ENCODE measurements around the gene SORT1.
"Not testable (repeated sequence)": the region's sequence is repeated elsewhere in the genome, so short reads cannot be mapped to it uniquely, and the experiment has no call there.

The SORT1 gene

GRCh38 chr1:109396871-109397580, 692 bp downstream of the SORT1 start:
- DNase-seq = no peak

DNA sequence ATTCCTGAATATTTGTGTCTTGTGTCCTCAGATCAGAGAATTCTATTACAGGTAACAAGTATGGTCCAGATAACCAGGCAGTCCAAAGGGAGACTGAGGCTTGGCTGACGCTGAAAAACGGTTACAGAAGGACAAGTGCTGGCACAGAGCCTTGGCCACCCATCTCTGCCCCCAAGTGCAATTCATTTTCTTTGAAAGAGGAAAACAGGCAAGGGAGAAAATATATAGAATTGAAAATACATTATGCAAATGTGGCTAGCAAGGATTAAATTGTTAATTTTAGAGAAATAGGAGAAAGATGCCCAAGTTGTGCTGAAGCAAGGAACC, 1.2 kb downstream of the SORT1 start:
- no peak for DNase-seq

DNA sequence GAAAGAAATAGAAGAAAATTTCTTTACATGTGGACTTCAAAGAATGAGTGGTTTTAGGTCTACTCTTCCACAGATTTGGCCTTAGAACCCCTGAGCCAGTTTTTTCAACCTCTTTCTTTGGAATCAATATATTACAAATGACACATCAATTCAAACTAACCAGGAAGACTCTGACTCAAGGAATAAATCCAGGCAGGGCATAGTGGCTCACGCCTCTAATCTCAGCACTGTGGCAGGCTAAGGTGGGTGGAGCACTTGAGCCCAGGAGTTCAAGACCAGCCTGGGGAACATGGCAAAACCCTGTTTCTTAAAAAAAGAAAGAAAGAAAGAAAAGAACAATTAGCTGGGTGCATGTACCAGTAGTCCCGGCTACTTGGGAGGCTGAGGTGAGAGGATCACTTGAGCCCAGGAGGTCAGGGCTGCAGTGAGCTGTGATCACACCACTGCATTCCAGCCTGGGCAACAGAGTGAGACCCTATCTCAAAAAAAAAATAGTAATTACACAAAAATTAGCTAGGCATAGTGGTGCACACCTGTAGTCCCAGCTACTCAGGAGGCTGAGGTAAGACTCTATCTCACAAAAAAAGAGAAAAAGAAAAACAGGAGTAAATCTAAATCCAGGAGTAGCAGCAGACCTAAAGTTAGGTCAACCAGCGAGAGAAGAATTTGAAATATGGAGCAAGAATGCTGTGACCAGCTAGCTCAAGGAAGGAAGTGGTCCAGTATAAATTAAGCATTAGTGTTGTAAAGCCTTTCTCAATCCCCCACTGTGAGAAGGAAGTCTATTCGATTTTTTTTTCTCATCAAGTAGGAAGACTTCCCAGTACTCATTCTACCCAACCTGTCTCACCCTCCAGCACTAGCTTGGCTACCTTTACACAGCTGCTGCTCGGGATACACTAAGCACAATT, 1.9 kb downstream of the SORT1 start:
- DNase-seq = no peak

- not testable (repeated sequence) for DNase-seq
Measured at GRCh38 chr1:109395282-109395599, 2.5 kb downstream of the SORT1 start.

GRCh38 chr1:109394591-109395281, 3.0 kb downstream of the SORT1 start:
- DNase-seq = no peak

DNA sequence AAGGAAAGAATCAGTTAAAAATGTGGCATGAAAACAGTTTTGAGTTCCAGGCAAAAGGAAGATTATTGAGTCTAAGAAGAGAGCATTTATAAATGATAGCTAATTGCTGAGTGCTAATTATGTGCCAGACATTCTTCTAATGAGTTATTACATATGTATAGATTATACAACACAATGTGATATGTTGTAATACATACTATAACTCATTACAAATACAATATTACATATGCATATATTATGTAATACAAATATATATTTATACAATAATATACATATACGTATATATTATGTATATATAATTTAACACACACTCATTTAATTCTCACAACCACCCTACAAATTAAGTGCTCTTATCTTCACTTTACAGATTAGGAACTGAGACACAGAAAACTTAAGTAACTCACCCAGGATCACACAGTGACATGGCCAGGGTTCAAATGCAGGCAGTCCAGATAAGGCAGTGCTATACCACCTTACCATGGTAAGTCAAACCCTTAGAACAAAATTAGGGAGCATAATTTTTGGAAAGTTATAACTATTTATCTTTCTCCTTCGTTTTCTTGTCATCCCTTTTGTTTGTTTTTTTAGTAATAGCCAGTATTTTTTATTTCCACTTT, 4.0 kb downstream of the SORT1 start:
- no peak for DNase-seq

DNA sequence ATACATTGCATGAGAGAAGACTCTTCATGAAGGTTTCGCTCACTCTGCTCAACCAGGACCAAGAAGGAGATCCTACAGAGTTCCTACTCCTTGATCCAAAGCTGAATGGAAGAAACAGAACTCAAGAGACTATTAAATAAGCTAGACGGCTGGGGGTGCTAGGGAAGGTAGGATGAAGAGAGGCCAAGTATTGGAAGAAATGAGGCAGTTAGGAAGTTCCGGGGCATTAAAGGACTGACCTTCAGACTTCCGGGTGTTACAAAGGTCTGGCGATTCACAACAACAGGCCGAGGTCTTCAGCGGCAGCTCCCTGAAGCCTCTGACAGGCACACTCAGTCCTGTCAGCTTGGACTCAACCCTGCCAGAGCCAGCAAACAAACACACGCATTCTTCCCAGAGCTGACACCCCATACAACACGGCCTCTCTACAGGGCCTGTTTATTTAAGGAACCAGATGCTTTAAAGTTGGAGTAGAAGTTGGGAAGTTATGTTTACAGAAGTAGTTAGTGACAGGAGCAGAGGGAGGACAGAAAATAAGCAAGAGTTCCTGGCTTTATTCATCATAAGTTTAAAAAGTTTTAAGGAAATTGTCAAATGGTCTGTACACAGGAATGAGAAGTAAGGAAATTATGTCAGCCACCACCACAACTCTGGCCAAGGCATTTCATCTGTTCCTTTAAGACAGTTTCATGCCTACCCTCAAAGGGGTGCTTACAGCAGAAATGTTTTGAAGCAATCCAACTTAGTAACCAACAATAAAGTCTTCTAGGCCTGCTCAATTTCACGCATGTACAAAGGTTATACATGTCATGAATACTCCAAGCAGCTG, 4.7 kb downstream of the SORT1 start:
- no peak for DNase-seq

- no peak for DNase-seq
Measured at GRCh38 chr1:109392037-109392787, 5.5 kb downstream of the SORT1 start.

GRCh38 chr1:109391626-109392025, 6.1 kb downstream of the SORT1 start:
- no peak for DNase-seq

- DNase-seq = no peak
Measured at GRCh38 chr1:109391157-109391556, 6.6 kb downstream of the SORT1 start.

DNA sequence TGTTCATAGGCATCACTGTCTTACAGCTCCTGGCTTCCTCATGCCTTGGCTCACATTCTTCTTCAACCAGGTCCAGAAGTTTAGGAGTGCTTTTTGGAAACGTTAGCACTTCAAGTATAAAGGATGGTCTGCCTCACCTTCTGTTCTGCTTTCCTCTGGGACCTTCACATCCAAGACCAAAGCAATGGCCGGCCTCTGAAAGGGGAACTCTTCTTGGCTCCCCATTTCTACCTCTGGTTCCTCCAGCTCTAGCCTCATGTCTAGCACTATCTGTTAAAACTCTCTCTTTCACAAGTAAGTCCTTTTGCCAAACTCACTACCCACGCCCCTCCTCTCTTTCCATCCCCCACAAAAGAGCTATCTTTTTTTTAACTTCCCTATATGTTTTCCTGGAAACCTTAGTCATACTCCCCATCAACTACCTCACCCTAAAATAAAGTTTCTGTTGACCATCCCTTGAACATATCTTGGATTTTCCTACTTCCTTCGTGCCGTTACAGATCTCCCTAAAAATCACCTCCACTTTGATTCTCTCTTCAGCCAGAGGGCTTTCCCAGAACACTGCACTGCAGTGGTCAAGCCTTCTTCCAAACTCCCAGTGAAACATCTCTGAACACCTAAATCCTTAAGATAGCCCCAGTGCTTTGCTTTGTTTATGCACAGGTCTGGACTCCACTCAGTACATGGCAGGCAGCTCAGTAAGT, 7.9 kb downstream of the SORT1 start:
- DNase-seq = no peak

GRCh38 chr1:109388884-109389637, 8.7 kb downstream of the SORT1 start:
- DNase-seq = no peak

DNA sequence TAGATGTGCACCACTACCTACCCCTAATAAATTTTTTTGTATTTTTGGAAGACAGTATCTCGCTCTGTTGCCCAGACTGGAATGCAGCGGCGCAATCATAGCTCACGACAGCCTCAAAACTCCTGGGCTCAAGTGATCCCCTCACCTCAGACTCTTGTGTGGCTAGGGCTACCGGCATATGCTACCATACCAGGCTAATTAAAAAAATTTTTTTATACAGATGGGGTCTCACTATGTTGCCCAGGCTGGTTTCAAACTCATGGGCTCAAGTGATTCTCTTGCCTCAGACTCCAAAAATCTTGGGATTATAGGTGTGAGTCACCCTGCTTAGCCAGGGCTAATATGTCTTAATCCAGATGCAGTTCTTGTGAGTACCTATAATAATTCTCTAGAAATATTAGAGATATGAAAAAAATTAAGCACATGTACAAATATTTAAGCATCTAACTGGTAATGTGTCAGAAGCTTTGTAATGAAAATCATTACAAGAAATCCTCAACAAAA, 9.5 kb downstream of the SORT1 start:
- no peak for DNase-seq

DNA sequence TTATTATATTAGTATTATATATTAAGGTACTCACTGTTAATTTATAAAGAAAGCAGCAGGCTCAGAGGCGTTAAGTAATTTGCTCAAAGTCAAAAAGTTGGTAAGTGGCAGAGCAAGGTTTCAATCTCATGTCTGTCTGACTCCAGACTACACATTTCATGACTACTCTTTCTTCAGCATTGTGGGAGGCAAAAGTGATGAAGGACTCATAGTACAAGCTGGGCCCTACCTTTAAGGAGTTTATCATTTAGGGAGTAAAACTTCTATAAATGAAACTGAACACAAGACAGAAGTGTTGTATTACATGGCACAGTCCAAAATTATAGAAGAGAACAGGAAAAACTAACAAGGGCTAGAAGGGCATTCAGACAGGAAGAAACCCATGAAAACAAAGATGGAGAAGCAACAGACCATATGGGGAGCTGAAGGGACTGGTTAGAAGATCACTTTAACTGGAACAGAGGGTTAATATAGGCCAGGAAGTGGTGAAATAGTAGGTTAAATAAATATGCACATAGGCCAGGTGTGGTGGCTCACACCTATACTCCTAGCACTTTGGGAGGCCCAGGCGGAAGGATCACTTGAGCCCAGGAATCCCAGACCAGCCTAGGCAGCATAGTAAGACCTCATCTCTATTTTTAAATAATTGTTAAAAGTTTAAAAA, 11.5 kb downstream of the SORT1 start:
- DNase-seq = no peak

GRCh38 chr1:109385417-109385816, 12.3 kb downstream of the SORT1 start:
- no peak for DNase-seq

GRCh38 chr1:109383854-109384253, 13.9 kb downstream of the SORT1 start:
- no peak for DNase-seq

DNA sequence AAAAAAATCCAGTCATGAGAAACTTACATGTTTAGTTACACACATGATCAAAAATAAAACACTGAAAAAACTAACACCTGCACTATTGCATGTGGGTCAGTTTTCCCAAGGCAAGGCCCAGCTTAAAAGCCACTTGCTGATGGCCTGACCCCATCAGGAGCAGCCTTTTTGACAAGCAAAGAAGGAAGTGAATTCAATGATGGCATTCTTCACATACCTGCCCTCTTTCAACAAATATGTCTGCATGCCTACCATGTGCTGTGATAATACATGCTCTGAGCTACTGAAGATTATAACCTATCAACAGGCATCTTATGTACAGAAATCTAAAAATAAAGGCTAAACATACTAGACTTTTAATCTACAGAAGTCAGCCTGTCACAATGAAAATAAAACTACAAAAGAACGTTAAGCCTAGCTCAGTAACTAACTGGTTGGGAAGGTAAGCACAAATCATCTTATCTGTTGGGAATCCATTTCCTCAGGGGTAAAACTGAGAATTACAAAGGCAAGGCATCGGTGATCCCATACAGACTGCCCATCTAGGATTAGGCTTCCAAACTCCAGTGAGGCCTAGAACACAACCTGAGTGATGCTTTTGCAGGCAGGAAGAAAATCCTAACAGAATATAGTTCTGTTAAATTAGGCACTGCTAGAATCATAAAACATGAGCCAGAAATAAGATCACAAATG, 14.5 kb downstream of the SORT1 start:
- no peak for DNase-seq

DNA sequence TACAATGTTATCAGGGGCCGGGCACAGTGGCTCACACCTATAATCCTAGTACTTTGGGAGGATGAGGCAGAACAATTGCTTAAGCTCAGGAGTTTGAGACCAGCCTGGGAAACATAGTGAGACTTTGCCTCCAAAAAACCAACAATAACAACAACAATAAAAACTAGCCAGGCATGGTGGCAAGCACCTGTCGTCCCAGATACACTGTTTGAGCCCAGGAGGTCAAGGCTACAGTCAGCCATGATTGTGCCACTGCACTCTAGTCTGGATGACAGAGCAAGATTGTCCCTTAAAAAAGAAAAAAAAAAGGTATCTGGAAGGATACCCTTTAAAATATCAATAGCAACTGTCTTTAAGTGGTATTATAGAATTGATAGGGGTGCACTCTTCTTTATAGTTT, 16.1 kb downstream of the SORT1 start:
- DNase-seq = no peak

- no peak for DNase-seq
Measured at GRCh38 chr1:109379907-109380306, 17.8 kb downstream of the SORT1 start.
